HG02678 (cell line): Measurements from ENCODE around the gene FHDC1.

Experiments used
- ATAC-seq: cut with Tn5 transposase; IDR thresholded peaks from one replicate; pipeline ENCODE4 v1.9.1; 2021; ENCODE audit warnings: mild to moderate bottlenecking, moderate library complexity; ENCODE audit not compliant: unreplicated experiment

FHDC1 gene

GRCh38 chr4:153028535-153028934 lies 92.4 kb downstream of the FHDC1 start:
- ATAC-seq = no peak
